ENCODE data around the gene TTLL8.

The TTLL8 gene

GRCh38 chr22:50045211-50046018, 12.7 kb downstream of the TTLL8 start:
- no peak overlapping the region for H3K9ac ChIP-seq (ENCODE audit: low read length)
- H4K20me1 ChIP-seq (ENCODE audit: insufficient read depth, low read length): no peaks in the 10 kb centered on the region
- H3K27me3 ChIP-seq (ENCODE audit: insufficient read depth, low read length): peaks cover 3% of the 10 kb centered on the region; the same call in 1 of the 2 replicates
- no peaks in the 10 kb centered on the region for H3K9me2 ChIP-seq (ENCODE audit: low read depth, low read length)
- no peaks in the 10 kb centered on the region for H3K9me3 ChIP-seq (ENCODE audit: low read length)
- no peak overlapping the region for H3K27ac ChIP-seq (ENCODE audit: low read depth, low read length, poor library complexity, severe bottlenecking)
- no peak overlapping the region for H3K4me2 ChIP-seq (ENCODE audit: low read length)
- H3K36me3 ChIP-seq (ENCODE audit: insufficient read depth, low read length): no peaks in the 10 kb centered on the region; the same call in 1 of the 2 replicates
- no peaks in the 10 kb centered on the region for H3F3A ChIP-seq (ENCODE audit: insufficient read depth, low read length)
- no peak for TF ChIP-seq CTCF (IDR thresholded peaks at IDR 0.05; ENCODE audit: low read length)
- TF ChIP-seq EZH2 (IDR thresholded peaks at IDR 0.05; ENCODE audit: borderline replicate concordance, low read length): no peak
- no peaks in the 10 kb centered on the region for H3K79me2 ChIP-seq (ENCODE audit: insufficient read depth, low read length)
- H3K4me3 ChIP-seq (ENCODE audit: low read depth, low read length, poor library complexity, severe bottlenecking): no peak overlapping the region
- no peak overlapping the region for H2AFZ ChIP-seq (ENCODE audit: low read length)
- H3K4me1 ChIP-seq (ENCODE audit: insufficient read depth, low read length, severe bottlenecking): no peaks in the 10 kb centered on the region

DNA sequence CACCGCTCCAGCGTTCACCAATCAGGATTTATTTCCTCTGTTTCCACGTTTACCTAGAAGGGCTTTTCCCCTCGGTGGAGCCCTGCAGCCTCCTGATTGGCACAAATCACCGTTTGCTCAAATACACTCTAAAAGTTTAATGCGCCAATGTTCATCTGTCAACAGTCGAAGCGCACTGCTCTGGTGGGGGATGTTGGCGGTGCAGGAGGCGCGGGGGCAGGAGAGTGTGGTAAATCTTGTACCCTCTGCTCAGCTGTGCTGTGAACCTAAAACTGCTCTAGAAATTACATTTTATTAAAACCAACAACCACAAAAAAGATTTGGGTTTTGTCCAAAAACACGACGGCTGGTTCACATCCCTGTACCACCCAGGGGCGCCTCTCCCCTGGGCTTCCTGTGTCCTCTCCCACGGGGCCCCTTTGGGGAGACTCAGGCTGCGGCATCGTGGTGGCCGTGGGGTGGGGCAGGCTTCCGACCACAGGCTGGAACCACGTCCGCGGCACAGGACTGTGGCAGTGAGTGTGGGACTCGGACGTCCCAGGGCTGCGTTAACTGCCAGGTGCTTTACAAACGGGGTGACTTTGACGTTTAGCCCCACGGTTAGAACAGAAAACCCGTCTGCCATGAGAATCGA, 13.5 kb downstream of the TTLL8 start:
- no peaks in the 10 kb centered on the region for H3K9me2 ChIP-seq (ENCODE audit: low read depth, low read length)
- no peak overlapping the region for H2AFZ ChIP-seq (ENCODE audit: low read length)
- H3K36me3 ChIP-seq (ENCODE audit: insufficient read depth, low read length): peaks cover 3% of the 10 kb centered on the region; the same call in 1 of the 2 replicates
- TF ChIP-seq CTCF (IDR thresholded peaks at IDR 0.05; ENCODE audit: low read length): no peak
- no peak for TF ChIP-seq EZH2 (IDR thresholded peaks at IDR 0.05; ENCODE audit: borderline replicate concordance, low read length)
- no peak overlapping the region for H3K27ac ChIP-seq (ENCODE audit: low read depth, low read length, poor library complexity, severe bottlenecking)
- no peaks in the 10 kb centered on the region for H3F3A ChIP-seq (ENCODE audit: insufficient read depth, low read length)
- H3K4me2 ChIP-seq (ENCODE audit: low read length): no peak overlapping the region
- H3K4me3 ChIP-seq (ENCODE audit: low read depth, low read length, poor library complexity, severe bottlenecking): no peak overlapping the region
- H3K27me3 ChIP-seq (ENCODE audit: insufficient read depth, low read length): peaks cover 3% of the 10 kb centered on the region; the same call in 1 of the 2 replicates
- no peaks in the 10 kb centered on the region for H3K9me3 ChIP-seq (ENCODE audit: low read length)
- H3K79me2 ChIP-seq (ENCODE audit: insufficient read depth, low read length): no peaks in the 10 kb centered on the region
- H3K4me1 ChIP-seq (ENCODE audit: insufficient read depth, low read length, severe bottlenecking): no peaks in the 10 kb centered on the region
- no peaks in the 10 kb centered on the region for H4K20me1 ChIP-seq (ENCODE audit: insufficient read depth, low read length)
- no peak overlapping the region for H3K9ac ChIP-seq (ENCODE audit: low read length)

DNA sequence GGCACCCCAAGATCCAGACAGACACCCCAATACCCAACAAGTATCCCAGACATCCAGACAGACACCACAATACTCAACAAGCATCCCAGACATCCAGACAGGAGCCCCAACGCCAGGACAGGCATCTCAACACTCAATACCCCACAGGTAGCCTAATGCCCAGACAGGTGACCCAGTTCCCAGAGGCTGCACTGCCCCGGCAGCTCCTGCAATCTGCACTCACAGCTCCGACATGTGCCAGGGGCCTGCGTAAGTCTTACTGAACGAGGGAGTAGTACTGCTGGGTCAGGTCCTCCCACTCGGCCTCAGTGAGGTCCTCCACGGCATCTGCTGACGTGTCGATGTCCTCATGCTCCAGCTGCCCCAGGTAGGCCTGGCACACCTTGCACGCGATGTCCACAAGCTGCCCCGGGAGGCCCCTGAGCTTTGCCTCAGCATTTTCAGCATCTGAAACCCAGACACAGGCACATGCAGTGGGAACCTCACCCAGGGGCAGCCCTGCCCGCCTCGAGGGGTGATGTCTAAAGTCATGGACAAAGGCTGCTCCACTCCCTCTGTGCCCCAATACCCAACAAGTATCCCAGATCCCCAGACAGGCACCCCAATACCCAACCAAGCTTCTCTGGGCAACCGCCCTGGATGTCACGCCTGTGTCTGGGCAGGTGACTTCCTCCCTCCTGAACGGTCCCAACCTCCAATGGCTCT, 16.6 kb downstream of the TTLL8 start:
- no peak overlapping the region for H3K4me2 ChIP-seq (ENCODE audit: low read length)
- no peaks in the 10 kb centered on the region for H3K4me1 ChIP-seq (ENCODE audit: insufficient read depth, low read length, severe bottlenecking)
- no peaks in the 10 kb centered on the region for H3K79me2 ChIP-seq (ENCODE audit: insufficient read depth, low read length)
- H3K27ac ChIP-seq (ENCODE audit: low read depth, low read length, poor library complexity, severe bottlenecking): no peak overlapping the region
- no peaks in the 10 kb centered on the region for H3F3A ChIP-seq (ENCODE audit: insufficient read depth, low read length)
- H3K4me3 ChIP-seq (ENCODE audit: low read depth, low read length, poor library complexity, severe bottlenecking): no peak overlapping the region
- H3K9me2 ChIP-seq (ENCODE audit: low read depth, low read length): no peaks in the 10 kb centered on the region
- TF ChIP-seq EZH2 (IDR thresholded peaks at IDR 0.05; ENCODE audit: borderline replicate concordance, low read length): no peak
- TF ChIP-seq CTCF (IDR thresholded peaks at IDR 0.05; ENCODE audit: low read length): no peak
- no peak overlapping the region for H2AFZ ChIP-seq (ENCODE audit: low read length)
- H4K20me1 ChIP-seq (ENCODE audit: insufficient read depth, low read length): no peaks in the 10 kb centered on the region
- peaks cover 7% of the 10 kb centered on the region; the same call in 1 of the 2 replicates for H3K27me3 ChIP-seq (ENCODE audit: insufficient read depth, low read length)
- peaks cover 15% of the 10 kb centered on the region for H3K9me3 ChIP-seq (ENCODE audit: low read length)
- H3K36me3 ChIP-seq (ENCODE audit: insufficient read depth, low read length): peaks cover 7% of the 10 kb centered on the region; the same call in 1 of the 2 replicates
- no peak overlapping the region for H3K9ac ChIP-seq (ENCODE audit: low read length)

All from OCI-LY1 (cell line).